Parathyroid adenoma (tissue), 2 donors: Measurements from ENCODE around the gene ZCCHC24.

Source experiments
- H2AFZ ChIP-seq: fragments of 300-600 bp; sonication (generic); one replicate; pipeline ENCODE4 v1.7.0; 2017; ENCODE audit warnings: antibody characterized with exemption, mild to moderate bottlenecking
- H3K27ac ChIP-seq: fragments of 300-600 bp; sonication (generic); one replicate; pipeline ENCODE4 v1.7.0; 2017
- H3K27me3 ChIP-seq: fragments of 300-600 bp; sonication (generic); one replicate; pipeline ENCODE4 v1.7.0; 2017; ENCODE audit warnings: low read length; ENCODE audit not compliant: control insufficient read depth, insufficient read depth
- H3K36me3 ChIP-seq: fragments of 300-600 bp; sonication (generic); one replicate; pipeline ENCODE4 v1.7.0; 2017; ENCODE audit warnings: low read length; ENCODE audit not compliant: control insufficient read depth, insufficient read depth
- H3K4me1 ChIP-seq: fragments of 300-600 bp; sonication (generic); one replicate; pipeline ENCODE4 v1.7.0; 2017; ENCODE audit warnings: control low read depth
- H3K4me2 ChIP-seq: fragments of 300-600 bp; sonication (generic); one replicate; pipeline ENCODE4 v1.7.0; 2017; ENCODE audit warnings: low read length
- H3K4me3 ChIP-seq: fragments of 300-600 bp; sonication (generic); one replicate; pipeline ENCODE4 v1.7.0; 2017; ENCODE audit warnings: low read depth, low read length
- H3K79me2 ChIP-seq: fragments of 300-600 bp; sonication (generic); one replicate; pipeline ENCODE4 v1.7.0; 2017; ENCODE audit warnings: control low read depth
- H3K9ac ChIP-seq: fragments of 300-600 bp; sonication (generic); one replicate; pipeline ENCODE4 v1.7.0; 2017; ENCODE audit warnings: mild to moderate bottlenecking
- H3K9me3 ChIP-seq: fragments of 300-600 bp; sonication (generic); one replicate; pipeline ENCODE4 v1.7.0; 2017; ENCODE audit warnings: low read length; ENCODE audit not compliant: control insufficient read depth
- TF ChIP-seq, protein P1 (sequence below): fragments of 300-600 bp; sonication (generic); IDR thresholded peaks from one replicate; pipeline ENCODE4 v1.7.0; 2017; ENCODE audit warnings: antibody characterized with exemption, mild to moderate bottlenecking
- donor health status: primary hyperparathyroidism.

The ZCCHC24 gene

DNA sequence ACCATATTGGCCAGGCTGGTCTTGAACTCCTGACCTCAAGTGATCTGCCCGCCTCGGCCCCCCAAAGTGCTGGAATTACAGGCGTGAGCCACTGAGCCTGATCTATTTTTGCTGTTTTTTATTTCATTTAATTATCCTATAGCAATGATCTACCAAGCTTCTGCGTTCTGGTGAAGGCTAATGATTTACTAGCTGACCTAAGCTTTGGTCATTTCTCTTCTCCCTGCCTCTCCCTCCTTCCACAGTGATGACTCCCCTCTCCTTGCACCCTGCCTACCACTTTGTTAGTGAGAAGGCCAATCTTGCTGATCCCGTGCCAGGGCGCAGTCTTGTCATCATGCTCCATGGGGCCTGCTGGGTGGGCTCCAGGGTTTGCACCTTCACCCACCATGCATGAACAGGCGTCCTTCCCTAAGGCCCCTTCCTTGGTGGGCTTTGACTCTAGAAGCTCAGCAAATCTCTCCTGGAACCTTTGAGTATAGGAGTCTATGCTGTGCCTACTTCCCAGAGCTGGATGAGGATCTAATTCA is 11.9 kb upstream of the ZCCHC24 start:
- H3K4me1 ChIP-seq = peaks cover 7% of the 10 kb centered on the region
- no peak overlapping the region for H3K9ac ChIP-seq
- no peaks in the 10 kb centered on the region for H3K9me3 ChIP-seq
- no peaks in the 10 kb centered on the region for H3K36me3 ChIP-seq
- H2AFZ ChIP-seq = no peak overlapping the region
- H3K4me3 ChIP-seq = no peak overlapping the region
- H3K27me3 ChIP-seq = no peaks in the 10 kb centered on the region
- no peak overlapping the region for H3K27ac ChIP-seq
- no peak overlapping the region for H3K4me2 ChIP-seq
- no peaks in the 10 kb centered on the region for H3K79me2 ChIP-seq
- TF ChIP-seq, protein P1, sequence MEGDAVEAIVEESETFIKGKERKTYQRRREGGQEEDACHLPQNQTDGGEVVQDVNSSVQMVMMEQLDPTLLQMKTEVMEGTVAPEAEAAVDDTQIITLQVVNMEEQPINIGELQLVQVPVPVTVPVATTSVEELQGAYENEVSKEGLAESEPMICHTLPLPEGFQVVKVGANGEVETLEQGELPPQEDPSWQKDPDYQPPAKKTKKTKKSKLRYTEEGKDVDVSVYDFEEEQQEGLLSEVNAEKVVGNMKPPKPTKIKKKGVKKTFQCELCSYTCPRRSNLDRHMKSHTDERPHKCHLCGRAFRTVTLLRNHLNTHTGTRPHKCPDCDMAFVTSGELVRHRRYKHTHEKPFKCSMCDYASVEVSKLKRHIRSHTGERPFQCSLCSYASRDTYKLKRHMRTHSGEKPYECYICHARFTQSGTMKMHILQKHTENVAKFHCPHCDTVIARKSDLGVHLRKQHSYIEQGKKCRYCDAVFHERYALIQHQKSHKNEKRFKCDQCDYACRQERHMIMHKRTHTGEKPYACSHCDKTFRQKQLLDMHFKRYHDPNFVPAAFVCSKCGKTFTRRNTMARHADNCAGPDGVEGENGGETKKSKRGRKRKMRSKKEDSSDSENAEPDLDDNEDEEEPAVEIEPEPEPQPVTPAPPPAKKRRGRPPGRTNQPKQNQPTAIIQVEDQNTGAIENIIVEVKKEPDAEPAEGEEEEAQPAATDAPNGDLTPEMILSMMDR = no peak

DNA sequence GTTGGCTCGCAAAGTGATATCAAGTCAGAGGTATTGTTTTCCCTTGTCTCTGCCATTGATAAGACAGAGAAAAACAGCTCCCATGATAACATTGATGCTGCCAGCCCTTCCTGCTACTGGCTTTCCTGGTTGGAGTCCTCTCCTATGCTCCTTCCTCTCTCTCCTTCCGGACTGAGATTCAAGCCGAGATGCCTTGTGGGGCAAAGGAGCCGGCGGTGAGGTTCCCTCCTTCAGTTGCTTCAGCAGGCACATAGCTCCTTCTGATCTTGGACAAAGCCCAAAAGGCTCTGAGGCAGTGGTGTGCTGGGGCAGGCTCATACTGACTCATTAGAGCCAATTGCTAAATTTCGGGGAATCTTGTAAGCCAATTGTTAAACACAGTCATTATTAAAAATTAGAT is 8.8 kb upstream of the ZCCHC24 start:
- TF ChIP-seq, protein P1 = no peak
- H3K9me3 ChIP-seq = no peaks in the 10 kb centered on the region
- H3K27me3 ChIP-seq = no peaks in the 10 kb centered on the region
- peaks cover 7% of the 10 kb centered on the region for H3K4me1 ChIP-seq
- no peaks in the 10 kb centered on the region for H3K79me2 ChIP-seq
- no peak overlapping the region for H3K4me2 ChIP-seq
- no peak overlapping the region for H3K4me3 ChIP-seq
- H3K36me3 ChIP-seq = no peaks in the 10 kb centered on the region
- peak overlapping the region; percentile 39 for H2AFZ ChIP-seq
- no peak overlapping the region for H3K9ac ChIP-seq
- H3K27ac ChIP-seq = no peak overlapping the region

DNA sequence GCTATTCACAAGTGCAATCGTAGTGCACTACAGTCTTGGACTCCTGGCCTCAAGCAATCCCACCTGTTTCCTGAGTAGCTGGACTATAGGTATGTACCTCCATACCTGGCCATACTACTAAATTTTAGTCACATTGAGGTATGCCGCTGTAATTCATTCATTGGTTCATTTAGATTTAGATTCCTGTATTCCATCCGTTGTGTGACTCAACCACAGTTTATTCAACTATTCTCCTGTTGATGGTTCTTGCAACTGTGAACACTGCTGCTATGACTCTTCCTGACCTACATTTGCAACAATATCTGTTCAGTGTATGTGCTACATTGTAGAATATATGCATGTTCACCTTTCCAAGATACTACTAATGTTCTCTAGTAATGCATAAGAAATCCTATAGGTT is 8.0 kb upstream of the ZCCHC24 start:
- no peak overlapping the region for H3K4me2 ChIP-seq
- no peaks in the 10 kb centered on the region for H3K9me3 ChIP-seq
- no peaks in the 10 kb centered on the region for H3K36me3 ChIP-seq
- no peak overlapping the region for H3K9ac ChIP-seq
- TF ChIP-seq, protein P1 = no peak
- H3K79me2 ChIP-seq = no peaks in the 10 kb centered on the region
- no peak overlapping the region for H2AFZ ChIP-seq
- no peaks in the 10 kb centered on the region for H3K27me3 ChIP-seq
- H3K27ac ChIP-seq = no peak overlapping the region
- peaks cover 13% of the 10 kb centered on the region for H3K4me1 ChIP-seq
- no peak overlapping the region for H3K4me3 ChIP-seq

DNA sequence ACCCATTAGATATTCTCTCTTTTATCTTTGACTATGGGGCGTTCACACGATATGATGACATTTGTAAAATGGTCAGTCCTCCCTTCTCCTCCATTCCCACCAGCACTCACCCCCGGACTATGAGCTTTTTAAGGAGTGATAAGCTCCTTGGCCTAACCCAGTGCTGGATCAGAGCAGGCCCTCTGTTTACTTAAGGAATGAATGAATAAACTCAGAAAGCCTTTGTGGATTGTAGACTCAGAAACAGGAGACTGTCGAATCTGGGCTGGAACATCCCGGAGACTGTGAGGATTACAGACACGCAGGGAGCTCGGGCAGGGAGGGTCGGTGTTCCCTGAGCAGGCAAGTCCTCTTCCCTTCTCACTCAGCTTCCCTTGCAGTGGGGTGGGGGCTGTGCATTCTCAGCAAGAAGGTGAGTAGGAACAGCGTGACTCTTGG is 6.8 kb upstream of the ZCCHC24 start:
- Histone ChIP-seq H3K4me1 (peaks cover 14% of the 10 kb centered on the region), H3K27ac (no peak overlapping the region), H3K36me3 (no peaks in the 10 kb centered on the region), H3K4me3 (no peak overlapping the region), H2AFZ (no peak overlapping the region), H3K4me2 (no peak overlapping the region), H3K9me3 (no peaks in the 10 kb centered on the region), H3K27me3 (no peaks in the 10 kb centered on the region), H3K9ac (no peak overlapping the region), H3K79me2 (no peaks in the 10 kb centered on the region)
- TF ChIP-seq, protein P1 = no peak

DNA sequence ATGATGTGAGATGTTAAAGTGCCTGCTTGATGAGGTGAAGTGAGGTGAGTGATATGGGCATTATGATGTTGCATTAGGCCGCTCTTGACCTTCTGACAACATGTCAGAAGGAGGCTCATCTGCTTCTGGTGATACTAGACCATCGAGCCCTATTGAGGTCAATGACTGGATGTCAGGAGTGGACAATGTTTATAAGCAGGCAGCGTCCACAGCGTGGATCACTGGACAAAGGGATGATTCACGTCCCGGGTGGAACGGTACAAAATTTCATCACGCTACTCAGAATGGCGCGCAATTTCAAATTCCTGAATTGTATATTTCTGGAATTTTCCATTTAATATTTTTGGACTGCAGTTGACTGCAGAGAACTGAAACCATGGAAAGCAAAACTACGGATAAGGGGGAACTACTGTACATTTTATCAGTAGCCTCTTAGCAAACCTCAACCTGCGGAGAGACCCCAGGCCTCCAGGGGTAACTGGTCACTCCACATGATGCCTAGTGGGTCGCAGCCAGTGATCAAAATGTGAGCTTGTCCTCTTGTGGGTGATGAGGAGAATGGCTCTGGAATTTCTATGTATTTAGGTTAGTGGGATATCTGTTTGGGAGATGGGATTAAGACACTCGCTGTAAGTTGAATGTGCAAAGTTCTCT is 5.7 kb upstream of the ZCCHC24 start:
- no peak overlapping the region for H3K4me3 ChIP-seq
- peaks cover 14% of the 10 kb centered on the region for H3K4me1 ChIP-seq
- H3K27me3 ChIP-seq = no peaks in the 10 kb centered on the region
- no peak overlapping the region for H2AFZ ChIP-seq
- TF ChIP-seq, protein P1 = no peak
- no peak overlapping the region for H3K27ac ChIP-seq
- no peaks in the 10 kb centered on the region for H3K79me2 ChIP-seq
- H3K9ac ChIP-seq = no peak overlapping the region
- no peaks in the 10 kb centered on the region for H3K36me3 ChIP-seq
- H3K9me3 ChIP-seq = no peaks in the 10 kb centered on the region
- no peak overlapping the region for H3K4me2 ChIP-seq
